SK-N-SH (cell line): ENCODE data around the gene OXCT1. TPM values are rescaled to one million over a fixed set of nuclear protein-coding genes. Genes with fewer than 3 reads are reported as not detected.

Experiments
- CTCF ChIA-PET: fragments of 300-600, 350-600 bp; formaldehyde crosslinking; extraction: SDS; loops from one replicate; lab custom pipeline; 2021; lab: Yijun Ruan, JAX
- POLR2A ChIA-PET: fragments of 350-600 bp; sonication (Branson Sonifier 250); formaldehyde crosslinking; extraction: SDS; loops from one replicate; lab custom pipeline; 2020; ENCODE audit warnings: antibody characterized with exemption, inconsistent platforms; lab: Yijun Ruan, JAX
- DNase-seq: peaks from one replicate; pipeline ENCODE4 v3.0.0; 2012
- H2AFZ ChIP-seq: fragments of 200-600 bp; sonication (generic); 2 replicates; pipeline ENCODE4 v1.8.1; 2016; ENCODE audit warnings: antibody characterized with exemption, mild to moderate bottlenecking, low read depth
- H3F3A ChIP-seq: fragments of 200-600 bp; sonication (generic); replicated peaks from 2 replicates; pipeline ENCODE3; 2016; ENCODE audit warnings: antibody characterized with exemption, mild to moderate bottlenecking; ENCODE audit not compliant: insufficient read depth
- H3K27ac ChIP-seq, 2 experiments: fragments of 200-500 bp in 1 of 2; fragments of 200-600 bp in 1 of 2; sonication (Bioruptor generic) in 1 of 2; sonication (generic), shearing (Covaris generic) in 1 of 2; 2 replicates each; pipeline versions ENCODE4 v1.5.1 to v1.6.1; 2014 to 2016; ENCODE audit warnings: low read depth in 2 of 2, inconsistent platforms in 1 of 2, low read length in 1 of 2, mild to moderate bottlenecking in 1 of 2, mixed read lengths in 1 of 2
- H3K27me3 ChIP-seq: fragments of 200-600 bp; sonication (generic), shearing (Covaris generic); 2 replicates; pipeline ENCODE4 v1.6.1; 2016; ENCODE audit warnings: mixed run types; ENCODE audit not compliant: insufficient read depth
- H3K36me3 ChIP-seq, 2 experiments: fragments of 200-500 bp in 1 of 2; fragments of 200-600 bp in 1 of 2; sonication (Bioruptor generic) in 1 of 2; sonication (generic) in 1 of 2; replicated peaks in 1 of 2; 2 replicates each; pipeline versions ENCODE3 to v1.5.1; 2014 to 2016; ENCODE audit warnings: low read length in 1 of 2, mild to moderate bottlenecking in 1 of 2; ENCODE audit not compliant: insufficient read depth in 2 of 2, control insufficient read depth in 1 of 2
- H3K4me1 ChIP-seq, 2 experiments: fragments of 200-500 bp in 1 of 2; fragments of 200-600 bp in 1 of 2; sonication (Bioruptor generic) in 1 of 2; sonication (generic), shearing (Covaris generic) in 1 of 2; 2 replicates each; pipeline versions ENCODE4 v1.5.1 to v1.6.1; 2014 to 2016; ENCODE audit warnings: low read depth in 1 of 2, low read length in 1 of 2, mixed run types in 1 of 2; ENCODE audit not compliant: insufficient read depth in 2 of 2, control insufficient read depth in 1 of 2
- H3K4me2 ChIP-seq: fragments of 200-600 bp; sonication (generic), shearing (Covaris generic); 2 replicates; pipeline ENCODE4 v1.6.1; 2017; ENCODE audit warnings: mixed run types
- H3K4me3 ChIP-seq, 2 experiments: fragments of 200-500 bp in 1 of 2; fragments of 200-600 bp in 1 of 2; sonication (Bioruptor generic) in 1 of 2; sonication (generic), shearing (Covaris generic) in 1 of 2; 2 replicates each; pipeline versions ENCODE4 v1.5.1 to v1.8.1; 2014 to 2016; ENCODE audit warnings: low read depth in 2 of 2, inconsistent platforms in 1 of 2, low read length in 1 of 2, mild to moderate bottlenecking in 1 of 2, mixed read lengths in 1 of 2, moderate library complexity in 1 of 2
- H3K79me2 ChIP-seq: fragments of 200-600 bp; sonication (generic); 2 replicates; pipeline ENCODE4 v1.8.1; 2017; ENCODE audit warnings: mild to moderate bottlenecking; ENCODE audit not compliant: insufficient read depth
- H3K9ac ChIP-seq: fragments of 200-600 bp; sonication (generic); 2 replicates; pipeline ENCODE4 v1.6.1; 2017; ENCODE audit warnings: mixed run types
- H3K9me2 ChIP-seq: fragments of 200-600 bp; sonication (generic); 2 replicates; pipeline ENCODE4 v1.6.1; 2017; ENCODE audit warnings: mixed run types
- H3K9me3 ChIP-seq: fragments of 200-600 bp; sonication (generic); 2 replicates; pipeline ENCODE4 v1.6.1; 2017; ENCODE audit warnings: mixed run types, mild to moderate bottlenecking, moderate library complexity
- H4K20me1 ChIP-seq: fragments of 200-600 bp; sonication (generic); 2 replicates; pipeline ENCODE4 v1.6.1; 2017; ENCODE audit warnings: mild to moderate bottlenecking, mixed run types; ENCODE audit not compliant: insufficient read depth
- CHD2 ChIP-seq: fragments of 150-350 bp; IDR thresholded peaks from 2 replicates; pipeline ENCODE4 v1.6.1; 2018; ENCODE audit warnings: low read length; ENCODE audit not compliant: partially characterized antibody
- EP300 ChIP-seq, 2 experiments: IDR thresholded peaks; 2 replicates each; pipeline versions ENCODE4 v1.4.0 to v1.6.1; 2012; ENCODE audit warnings: borderline replicate concordance in 1 of 2, low read depth in 1 of 2, low read length in 1 of 2
- GATA2 ChIP-seq: sonication (generic); formaldehyde crosslinking; IDR thresholded peaks from 2 replicates; pipeline ENCODE4 v1.5.0; 2020; ENCODE audit warnings: mild to moderate bottlenecking, missing genetic modification reagents
- MEF2A ChIP-seq: IDR thresholded peaks from 2 replicates; pipeline ENCODE4 v1.4.0; 2012; ENCODE audit warnings: low read depth, borderline replicate concordance
- NFIC ChIP-seq: IDR thresholded peaks from 2 replicates; pipeline ENCODE4 v1.4.0; 2012; ENCODE audit warnings: borderline replicate concordance
- NRF1 ChIP-seq: IDR thresholded peaks from 2 replicates; pipeline ENCODE4 v1.6.1; 2012; ENCODE audit warnings: low read depth, mild to moderate bottlenecking, low read length
- RAD21 ChIP-seq: IDR thresholded peaks from 2 replicates; pipeline ENCODE4 v1.6.1; 2012; ENCODE audit warnings: mild to moderate bottlenecking, low read length
- RFX5 ChIP-seq: IDR thresholded peaks from 2 replicates; pipeline ENCODE4 v1.6.1; 2012; ENCODE audit warnings: mild to moderate bottlenecking, improper control_type of control experiment, low read length
- SIN3A ChIP-seq: IDR thresholded peaks from 2 replicates; pipeline ENCODE4 v1.6.1; 2012; ENCODE audit warnings: low read depth, mild to moderate bottlenecking, low read length, moderate library complexity, borderline replicate concordance
- SMC3 ChIP-seq: IDR thresholded peaks from 2 replicates; pipeline ENCODE4 v1.6.1; 2012; ENCODE audit warnings: low read depth, low read length, improper control_type of control experiment
- TAF1 ChIP-seq: IDR thresholded peaks from 2 replicates; pipeline ENCODE4 v1.6.1; 2012; ENCODE audit warnings: low read depth, mild to moderate bottlenecking, low read length, moderate library complexity, borderline replicate concordance
- TCF12 ChIP-seq: IDR thresholded peaks from 2 replicates; pipeline ENCODE4 v1.4.0; 2012
- TEAD4 ChIP-seq: IDR thresholded peaks from 2 replicates; pipeline ENCODE4 v1.4.0; 2012; ENCODE audit warnings: mild to moderate bottlenecking, borderline replicate concordance; ENCODE audit not compliant: insufficient read depth
- YY1 ChIP-seq: IDR thresholded peaks from 2 replicates; pipeline ENCODE4 v1.4.0; 2012; ENCODE audit warnings: low read depth, mild to moderate bottlenecking
- WGBS: methylation state at CpG from one replicate; pipeline ENCODE4 v1.1.6; 2017; ENCODE audit warnings: low lambda C conversion rate; 5-methylcytosine and 5-hydroxymethylcytosine counted together
- polyA plus RNA-seq, 3 experiments: library from polyadenylated mRNA; depleted of rRNA; stranded (reverse); fragments of >200 nt; gene quantifications; 2 replicates each; pipeline ENCODE4 v1.2.3, GENCODE V29; 2012
- TF ChIP-seq, protein P1 (sequence below): IDR thresholded peaks from 2 replicates; pipeline ENCODE4; 2012
- TF ChIP-seq, protein P2 (sequence below): IDR thresholded peaks from 2 replicates; pipeline ENCODE4 v1.4.0; 2012; ENCODE audit warnings: low read depth, borderline replicate concordance
- TF ChIP-seq, protein P3 (sequence below): fragments of 150-350 bp; IDR thresholded peaks from 2 replicates; pipeline ENCODE4 v1.6.1; 2016; ENCODE audit warnings: mild to moderate bottlenecking, low read depth, low read length
- TF ChIP-seq, protein P4 (sequence below): fragments of 150-350 bp; IDR thresholded peaks from 2 replicates; pipeline ENCODE4 v1.6.1; 2017; ENCODE audit warnings: antibody characterized with exemption, low read length, low read depth, borderline replicate concordance
- TF ChIP-seq, protein P5 (sequence below): IDR thresholded peaks from 2 replicates; pipeline ENCODE4 v1.4.0; 2012; ENCODE audit warnings: low read depth, borderline replicate concordance

OXCT1 gene
- polyA plus RNA-seq, 1 of the 3 experiments (the other 2 are of a cell fraction) = 11.7 TPM

DNA sequence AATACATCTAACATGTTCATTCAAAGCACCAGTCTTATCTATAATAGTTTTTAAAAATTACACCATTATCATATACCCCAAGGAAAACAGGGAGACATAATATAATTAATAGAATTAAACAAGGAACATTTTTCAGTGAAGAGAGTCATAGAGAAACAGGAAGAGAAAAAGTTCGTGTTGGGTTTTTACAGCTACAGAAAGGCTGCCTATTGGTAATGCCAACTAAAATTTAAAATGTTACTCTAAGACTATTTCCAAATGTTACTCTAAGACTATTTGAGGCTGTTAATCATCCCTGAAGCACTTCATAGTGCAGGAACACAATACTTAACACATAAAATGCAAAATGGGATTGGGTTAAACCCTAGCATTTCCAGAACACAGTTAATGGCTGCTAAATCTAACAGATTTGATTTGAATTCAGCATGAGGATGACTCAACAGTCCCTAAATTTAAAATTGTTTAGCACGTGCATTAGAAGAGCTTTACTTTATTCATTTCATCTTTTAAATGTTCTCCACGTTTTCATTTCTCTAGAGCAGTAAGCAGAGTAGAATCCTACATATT is 54.5 kb downstream of the OXCT1 start:
- Histone ChIP-seq H3K79me2 (no peaks in the 10 kb centered on the region), H3K4me3 (no peak overlapping the region)
- TF ChIP-seq EP300 (IDR thresholded peaks at IDR 0.05; ENCODE audit: borderline replicate concordance in 1 of 2, low read depth in 1 of 2, low read length in 1 of 2) (no peak), CHD2 (no peak), NRF1 (no peak), SIN3A (no peak), TCF12 (no peak)
- TF ChIP-seq, protein P1, sequence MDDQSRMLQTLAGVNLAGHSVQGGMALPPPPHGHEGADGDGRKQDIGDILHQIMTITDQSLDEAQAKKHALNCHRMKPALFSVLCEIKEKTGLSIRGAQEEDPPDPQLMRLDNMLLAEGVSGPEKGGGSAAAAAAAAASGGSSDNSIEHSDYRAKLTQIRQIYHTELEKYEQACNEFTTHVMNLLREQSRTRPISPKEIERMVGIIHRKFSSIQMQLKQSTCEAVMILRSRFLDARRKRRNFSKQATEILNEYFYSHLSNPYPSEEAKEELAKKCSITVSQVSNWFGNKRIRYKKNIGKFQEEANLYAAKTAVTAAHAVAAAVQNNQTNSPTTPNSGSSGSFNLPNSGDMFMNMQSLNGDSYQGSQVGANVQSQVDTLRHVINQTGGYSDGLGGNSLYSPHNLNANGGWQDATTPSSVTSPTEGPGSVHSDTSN = no peak
- TF ChIP-seq, all 33 proteins: peak for 0
- WGBS = 52% methylated on average over 3 of the region's 3 CpGs
- no peaks in the 10 kb centered on the region for H3K9me3 ChIP-seq
- no peaks in the 10 kb centered on the region for H4K20me1 ChIP-seq
- H2AFZ ChIP-seq = no peak overlapping the region
- ChIA-PET POLR2A (no interaction called here), CTCF (interaction anchor here (1.1 to 2.0 kb wide), 4 partner anchors 12 to 911 kb away, joined by 3 to 6 read pairs (median 5); no protein-coding TSS in a partner anchor)
- no peak for DNase-seq
- no peaks in the 10 kb centered on the region for H3F3A ChIP-seq
- H3K9ac ChIP-seq = no peak overlapping the region
- H3K27ac ChIP-seq = peak overlapping the region in 1 of 2 experiments; percentile 22; a peak in 2 of 4 replicates
- no peak overlapping the region for H3K4me2 ChIP-seq
- peaks cover 4 to 6% of the 10 kb centered on the region in 2 experiments; a peak in 3 of 4 replicates for H3K4me1 ChIP-seq
- no peaks in the 10 kb centered on the region for H3K27me3 ChIP-seq
- no peaks in the 10 kb centered on the region for H3K9me2 ChIP-seq
- no peaks in the 10 kb centered on the region for H3K36me3 ChIP-seq

DNA sequence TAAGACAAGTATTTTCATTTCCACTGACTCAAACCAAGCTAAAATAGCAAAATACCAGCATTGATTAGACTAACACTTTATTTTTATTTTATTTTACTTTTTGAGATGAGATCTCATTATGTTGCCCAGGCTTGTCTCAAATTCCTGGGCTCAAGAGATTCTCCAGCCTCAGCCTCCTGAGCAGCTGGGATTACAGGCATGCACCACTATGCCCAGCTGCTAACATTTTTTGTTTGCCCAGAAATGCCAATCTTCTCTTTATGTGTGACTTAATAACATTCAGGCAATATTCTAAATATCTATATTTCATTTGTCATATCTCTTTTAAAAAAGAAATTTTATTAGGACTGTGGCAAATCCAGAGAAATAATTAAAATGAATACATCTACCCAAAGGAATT is 55.0 kb downstream of the OXCT1 start:
- no peak overlapping the region for H3K9ac ChIP-seq
- CTCF ChIA-PET = interaction anchor here (1.1 to 2.0 kb wide), 4 partner anchors 13 to 911 kb away, joined by 3 to 6 read pairs (median 5); no protein-coding TSS in a partner anchor
- H3F3A ChIP-seq = no peaks in the 10 kb centered on the region
- POLR2A ChIA-PET = no interaction called here
- H3K4me1 ChIP-seq = peaks cover 4 to 6% of the 10 kb centered on the region in 2 experiments; a peak in 3 of 4 replicates
- H2AFZ ChIP-seq = no peak overlapping the region
- no peak for DNase-seq
- peak overlapping the region in 1 of 2 experiments; percentile 11; a peak in 1 of 4 replicates for H3K27ac ChIP-seq
- TF ChIP-seq, protein P2, sequence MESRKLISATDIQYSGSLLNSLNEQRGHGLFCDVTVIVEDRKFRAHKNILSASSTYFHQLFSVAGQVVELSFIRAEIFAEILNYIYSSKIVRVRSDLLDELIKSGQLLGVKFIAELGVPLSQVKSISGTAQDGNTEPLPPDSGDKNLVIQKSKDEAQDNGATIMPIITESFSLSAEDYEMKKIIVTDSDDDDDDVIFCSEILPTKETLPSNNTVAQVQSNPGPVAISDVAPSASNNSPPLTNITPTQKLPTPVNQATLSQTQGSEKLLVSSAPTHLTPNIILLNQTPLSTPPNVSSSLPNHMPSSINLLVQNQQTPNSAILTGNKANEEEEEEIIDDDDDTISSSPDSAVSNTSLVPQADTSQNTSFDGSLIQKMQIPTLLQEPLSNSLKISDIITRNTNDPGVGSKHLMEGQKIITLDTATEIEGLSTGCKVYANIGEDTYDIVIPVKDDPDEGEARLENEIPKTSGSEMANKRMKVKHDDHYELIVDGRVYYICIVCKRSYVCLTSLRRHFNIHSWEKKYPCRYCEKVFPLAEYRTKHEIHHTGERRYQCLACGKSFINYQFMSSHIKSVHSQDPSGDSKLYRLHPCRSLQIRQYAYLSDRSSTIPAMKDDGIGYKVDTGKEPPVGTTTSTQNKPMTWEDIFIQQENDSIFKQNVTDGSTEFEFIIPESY = no peak
- no peak for TF ChIP-seq TCF12
- no peak for TF ChIP-seq RFX5
- TF ChIP-seq, protein P1 = no peak
- no peak for TF ChIP-seq CHD2
- TF ChIP-seq, protein P3, sequence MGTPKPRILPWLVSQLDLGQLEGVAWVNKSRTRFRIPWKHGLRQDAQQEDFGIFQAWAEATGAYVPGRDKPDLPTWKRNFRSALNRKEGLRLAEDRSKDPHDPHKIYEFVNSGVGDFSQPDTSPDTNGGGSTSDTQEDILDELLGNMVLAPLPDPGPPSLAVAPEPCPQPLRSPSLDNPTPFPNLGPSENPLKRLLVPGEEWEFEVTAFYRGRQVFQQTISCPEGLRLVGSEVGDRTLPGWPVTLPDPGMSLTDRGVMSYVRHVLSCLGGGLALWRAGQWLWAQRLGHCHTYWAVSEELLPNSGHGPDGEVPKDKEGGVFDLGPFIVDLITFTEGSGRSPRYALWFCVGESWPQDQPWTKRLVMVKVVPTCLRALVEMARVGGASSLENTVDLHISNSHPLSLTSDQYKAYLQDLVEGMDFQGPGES = no peak
- no peak for TF ChIP-seq MEF2A
- no peak for TF ChIP-seq YY1
- no peak for TF ChIP-seq GATA2 (CRISPR knock-in tag)
- no peak for TF ChIP-seq NFIC
- TF ChIP-seq TEAD4 = no peak
- TF ChIP-seq RAD21 = no peak
- TF ChIP-seq SMC3 = no peak
- TF ChIP-seq EP300 (IDR thresholded peaks at IDR 0.05; ENCODE audit: borderline replicate concordance in 1 of 2, low read depth in 1 of 2, low read length in 1 of 2) = no peak
- TF ChIP-seq, protein P4, sequence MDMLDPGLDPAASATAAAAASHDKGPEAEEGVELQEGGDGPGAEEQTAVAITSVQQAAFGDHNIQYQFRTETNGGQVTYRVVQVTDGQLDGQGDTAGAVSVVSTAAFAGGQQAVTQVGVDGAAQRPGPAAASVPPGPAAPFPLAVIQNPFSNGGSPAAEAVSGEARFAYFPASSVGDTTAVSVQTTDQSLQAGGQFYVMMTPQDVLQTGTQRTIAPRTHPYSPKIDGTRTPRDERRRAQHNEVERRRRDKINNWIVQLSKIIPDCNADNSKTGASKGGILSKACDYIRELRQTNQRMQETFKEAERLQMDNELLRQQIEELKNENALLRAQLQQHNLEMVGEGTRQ = no peak
- TF ChIP-seq, protein P5, sequence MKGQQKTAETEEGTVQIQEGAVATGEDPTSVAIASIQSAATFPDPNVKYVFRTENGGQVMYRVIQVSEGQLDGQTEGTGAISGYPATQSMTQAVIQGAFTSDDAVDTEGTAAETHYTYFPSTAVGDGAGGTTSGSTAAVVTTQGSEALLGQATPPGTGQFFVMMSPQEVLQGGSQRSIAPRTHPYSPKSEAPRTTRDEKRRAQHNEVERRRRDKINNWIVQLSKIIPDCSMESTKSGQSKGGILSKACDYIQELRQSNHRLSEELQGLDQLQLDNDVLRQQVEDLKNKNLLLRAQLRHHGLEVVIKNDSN = no peak
- TF ChIP-seq TAF1 = no peak
- no peaks in the 10 kb centered on the region for H3K27me3 ChIP-seq
- H3K4me3 ChIP-seq = no peak overlapping the region
- H3K9me2 ChIP-seq = no peaks in the 10 kb centered on the region
- H3K9me3 ChIP-seq = no peaks in the 10 kb centered on the region
- H4K20me1 ChIP-seq = no peaks in the 10 kb centered on the region
- no peak overlapping the region for H3K4me2 ChIP-seq
- no peaks in the 10 kb centered on the region for H3K79me2 ChIP-seq
- no peaks in the 10 kb centered on the region for H3K36me3 ChIP-seq
